Head of caudate nucleus (tissue), 42 donors: ENCODE results near the gene MIOS.
A peak's percentile ranks its signal among the peaks of the same experiment; 100 is the strongest.

ENCODE experiments used
- DNase-seq, 42 donors: peaks; one replicate each; pipeline versions ENCODE4 v3.0.0 to v3.0.0-alpha.2; 2020 to 2021; ENCODE audit warnings: mixed read lengths in 7 of 42
- intact Hi-C: fragments of 100-400 bp; cut with DNase I; formaldehyde crosslinking; loops from one replicate; pipeline ENCODE4 v1.15.0; 2022

MIOS gene

DNA sequence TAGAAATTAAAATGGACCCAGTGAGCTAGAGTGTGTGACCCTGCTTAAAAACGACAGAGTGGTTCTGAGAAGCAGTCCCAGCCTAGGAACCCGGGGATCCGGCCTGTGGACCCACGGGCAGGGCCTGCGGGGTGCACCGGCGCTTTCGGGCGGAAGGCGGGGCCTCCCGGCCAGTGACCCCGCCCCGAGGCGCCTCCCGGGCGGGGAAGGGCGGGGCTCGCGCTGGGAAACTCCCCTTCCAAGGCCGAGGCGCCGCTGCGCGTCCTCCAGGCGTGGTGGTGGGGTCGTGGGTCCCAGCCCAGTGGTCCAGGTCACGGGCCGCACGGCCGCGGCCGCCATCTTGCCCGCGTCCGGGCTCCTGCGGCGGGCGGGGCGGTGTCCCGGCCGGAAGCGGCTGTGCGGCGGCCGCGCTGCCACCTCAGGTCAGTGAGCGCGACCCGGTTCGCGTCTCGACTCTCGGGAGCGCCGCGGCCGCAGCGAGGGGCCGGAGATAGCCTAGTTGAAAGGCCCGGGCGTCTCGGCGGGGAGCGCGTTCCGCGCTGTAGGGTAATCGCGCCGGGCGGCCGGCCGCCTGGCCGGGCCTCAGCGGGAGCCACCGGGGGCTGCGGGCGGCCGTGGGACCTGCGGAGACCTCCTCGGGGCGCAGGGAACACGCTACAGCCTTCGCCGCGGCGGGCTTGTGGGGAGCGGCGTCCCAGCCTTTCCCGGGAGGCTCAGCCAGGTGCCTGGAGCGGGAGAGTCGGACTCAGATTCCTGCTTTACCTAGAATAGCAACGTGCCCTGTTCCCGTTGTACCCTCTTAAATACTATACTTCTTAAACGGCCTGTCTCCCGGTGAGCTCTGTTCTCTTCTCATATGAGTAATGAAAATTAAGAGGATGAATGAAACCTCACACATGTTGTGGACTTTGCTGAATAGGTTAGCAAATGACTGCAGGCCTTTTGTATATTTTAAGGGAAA lies at the start of gene MIOS:
MIOS (plus strand) TSS at position 234 of the 961 bp plus-strand sequence. CDS start 5,592 bp downstream, outside the sequence.
- intact Hi-C loops, result loop anchor here (10.0 kb wide), 1 partner anchor 382 kb away; the partner anchor contains the start of gene C1GALT1
- DNase-seq, result peak; percentile 54 to 95 (median 88)

GRCh38 chr7:7517754-7518153 lies 48.9 kb upstream of the MIOS start:
- intact Hi-C loops, result no loop called here
- no peak for DNase-seq

- intact Hi-C loops, result no loop called here
These were observed 47.6 kb upstream of the MIOS start for GRCh38 chr7:7519056-7519455.

DNA sequence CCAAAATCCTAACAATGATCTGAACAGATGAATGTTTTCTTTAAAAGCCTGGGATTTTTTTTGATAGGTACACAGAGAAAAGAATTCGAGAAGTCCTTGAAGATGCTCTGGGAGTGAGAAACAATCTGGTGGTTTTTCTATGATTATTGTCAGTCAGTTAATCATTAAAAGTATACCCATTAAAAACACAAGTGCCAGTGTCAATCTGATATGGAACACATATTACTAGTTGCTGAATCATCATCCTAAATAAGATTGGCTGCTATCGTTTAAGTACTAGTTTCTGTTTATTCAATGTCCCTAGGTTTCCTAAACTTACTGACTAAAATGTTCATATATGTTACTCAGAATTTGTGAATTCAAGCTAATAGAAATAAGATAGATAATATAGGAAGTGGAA lies 47.2 kb upstream of the MIOS start:
- intact Hi-C loops, result no loop called here
- DNase-seq, result no peak

More at GRCh38 chr7:7519056-7519455, 47.6 kb upstream of the MIOS start:
- DNase-seq, result no peak

DNA sequence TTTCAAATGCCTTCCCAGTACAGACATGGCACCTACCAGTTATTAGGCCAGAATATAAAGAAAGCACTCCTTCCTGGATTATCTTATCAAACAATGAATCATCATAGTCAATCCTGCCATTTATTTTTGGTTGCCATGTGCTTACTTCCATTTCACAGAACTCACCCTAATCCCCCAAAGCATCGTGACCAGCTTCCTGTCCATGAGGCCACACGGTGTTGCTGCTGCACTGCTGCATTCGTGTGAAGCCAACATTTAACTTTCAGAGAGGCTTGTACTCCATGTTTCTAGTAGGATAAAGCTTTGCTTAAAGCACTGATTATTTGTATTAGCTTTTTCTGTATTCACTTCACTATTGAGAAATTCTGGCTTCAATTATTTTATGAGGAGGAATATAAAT lies 45.4 kb upstream of the MIOS start:
- DNase-seq, result no peak
- intact Hi-C loops, result no loop called here

DNA sequence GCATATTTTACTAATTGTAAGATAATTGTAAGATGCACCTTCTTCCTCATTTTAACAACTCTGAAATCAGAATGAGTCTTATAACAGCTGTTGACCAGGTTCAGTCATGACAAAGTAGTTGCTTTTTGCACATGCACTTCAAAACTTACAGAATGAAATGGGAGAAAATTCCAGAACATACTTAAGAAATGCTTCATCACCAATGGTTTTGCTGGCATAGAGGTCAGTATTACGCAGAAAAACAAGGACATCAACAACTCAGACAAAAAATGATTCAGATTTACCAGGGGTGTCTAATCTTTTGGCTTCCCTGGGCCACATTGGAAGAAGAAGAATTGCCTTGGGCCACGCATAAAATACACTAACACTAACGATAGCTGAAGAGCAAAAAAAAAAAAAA lies 44.3 kb upstream of the MIOS start:
- DNase-seq, result no peak
- intact Hi-C loops, result no loop called here

DNA sequence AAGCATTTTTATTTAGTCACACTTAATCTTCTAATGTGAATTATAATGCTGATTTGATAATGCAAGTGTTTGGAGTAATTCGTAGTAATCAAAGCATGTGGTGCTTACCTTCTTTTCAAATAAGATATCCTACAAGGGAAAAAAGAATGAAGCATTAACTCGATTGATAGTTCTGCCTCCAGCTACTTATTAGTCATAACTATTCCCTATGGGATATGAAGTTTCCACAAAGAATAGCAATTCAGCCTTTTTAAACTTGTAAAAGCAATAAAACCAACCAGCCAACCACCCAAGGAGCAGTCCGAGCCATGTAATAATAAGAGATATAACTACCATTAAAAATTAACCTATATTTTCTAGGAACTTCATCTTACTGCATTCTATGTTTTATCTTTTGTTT lies 42.6 kb upstream of the MIOS start:
- no peak for DNase-seq
- intact Hi-C loops, result no loop called here

DNA sequence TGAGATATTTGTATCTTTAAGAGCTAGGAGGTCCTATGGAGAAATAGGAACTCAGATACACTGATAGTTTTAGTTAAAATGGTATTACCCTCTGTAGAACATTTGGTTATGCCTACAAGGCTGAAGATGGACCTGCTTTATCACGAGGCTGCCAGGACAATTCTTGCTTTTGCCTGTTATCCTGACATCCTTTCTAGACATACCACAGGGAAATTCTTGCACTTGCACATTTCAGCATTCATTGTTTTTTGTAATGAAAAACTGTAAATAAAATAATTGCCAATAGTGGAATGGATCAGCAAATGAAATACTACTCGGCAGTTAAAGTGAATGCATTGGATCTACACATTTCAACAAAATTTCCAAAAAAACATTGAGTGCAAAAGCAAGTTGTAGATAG lies 40.7 kb upstream of the MIOS start:
- DNase-seq, result no peak
- intact Hi-C loops, result no loop called here

DNA sequence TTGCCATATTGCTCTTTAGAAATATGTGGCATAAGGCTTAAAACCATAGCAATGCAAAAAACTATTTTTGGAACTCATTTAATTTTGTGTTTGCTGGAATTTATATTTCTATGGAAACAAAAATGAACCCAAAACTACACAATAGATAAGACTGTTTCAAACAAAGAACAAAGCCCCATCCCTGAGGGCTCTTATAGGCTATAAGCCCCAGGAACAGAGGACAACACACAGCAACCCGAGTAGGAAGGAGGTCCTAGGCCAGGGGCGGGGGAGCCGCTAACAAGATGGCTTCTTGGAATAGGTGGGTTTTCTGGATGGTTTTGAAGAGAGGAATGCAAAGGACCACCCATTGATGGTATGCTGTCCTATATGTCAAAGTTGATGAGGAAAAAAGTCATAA lies 39.6 kb upstream of the MIOS start:
- intact Hi-C loops, result no loop called here
- no peak for DNase-seq

GRCh38 chr7:7529328-7529727 lies 37.4 kb upstream of the MIOS start:
- DNase-seq, result no peak
- intact Hi-C loops, result no loop called here

DNA sequence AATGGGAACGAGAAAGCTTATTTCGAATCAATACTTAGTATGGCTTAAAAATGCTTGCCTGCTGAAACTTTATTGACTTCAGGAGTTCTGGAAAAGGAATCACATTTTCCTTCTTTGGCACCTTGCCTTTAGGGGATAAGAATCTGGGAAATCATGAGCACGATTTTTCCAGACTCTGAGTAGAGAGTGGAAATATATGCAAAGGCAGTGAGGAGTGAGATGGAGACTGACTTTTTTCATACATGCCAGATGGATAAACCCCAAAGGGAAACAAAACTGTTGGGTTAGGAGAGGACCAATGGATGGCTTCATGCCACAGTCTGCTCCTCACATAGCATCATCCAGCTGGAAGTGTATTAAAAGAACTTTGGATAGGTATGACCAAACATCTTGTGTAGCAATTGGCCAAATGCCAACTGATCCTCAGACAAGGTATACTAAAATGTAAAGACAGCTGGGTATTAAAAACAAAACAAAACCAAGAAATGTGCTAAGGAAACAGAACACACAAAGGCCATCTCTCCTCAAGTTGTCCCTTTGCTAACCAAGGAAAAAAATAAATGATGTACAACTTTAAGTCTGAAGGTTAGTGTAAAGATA lies 32.8 kb upstream of the MIOS start:
- no peak for DNase-seq
- intact Hi-C loops, result no loop called here

DNA sequence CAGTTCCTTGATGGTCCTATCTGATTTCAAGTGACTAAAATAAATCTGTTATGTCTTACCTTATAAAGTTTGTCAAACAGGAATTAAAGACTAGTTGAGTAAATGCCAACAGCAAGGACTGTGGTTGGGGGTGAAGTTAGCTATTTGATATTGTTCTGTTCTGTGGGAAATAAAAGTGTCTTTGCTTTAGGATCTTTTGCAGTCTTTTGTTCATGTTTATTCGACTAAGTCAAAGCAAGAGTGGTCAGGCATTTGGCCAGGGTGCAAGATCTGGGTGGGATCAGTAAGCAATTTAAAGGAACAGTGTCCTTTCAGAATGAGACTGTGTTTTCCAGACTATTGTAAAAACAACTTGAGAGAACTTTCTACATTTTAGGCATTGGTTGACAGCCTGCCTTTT lies 31.0 kb upstream of the MIOS start, which contains the start of gene COL28A1:
COL28A1 (minus strand) TSS at position 183 of the 400 bp plus-strand sequence. CDS start 2,998 bp downstream, outside the sequence.
- intact Hi-C loops, result no loop called here
- no peak for DNase-seq

DNA sequence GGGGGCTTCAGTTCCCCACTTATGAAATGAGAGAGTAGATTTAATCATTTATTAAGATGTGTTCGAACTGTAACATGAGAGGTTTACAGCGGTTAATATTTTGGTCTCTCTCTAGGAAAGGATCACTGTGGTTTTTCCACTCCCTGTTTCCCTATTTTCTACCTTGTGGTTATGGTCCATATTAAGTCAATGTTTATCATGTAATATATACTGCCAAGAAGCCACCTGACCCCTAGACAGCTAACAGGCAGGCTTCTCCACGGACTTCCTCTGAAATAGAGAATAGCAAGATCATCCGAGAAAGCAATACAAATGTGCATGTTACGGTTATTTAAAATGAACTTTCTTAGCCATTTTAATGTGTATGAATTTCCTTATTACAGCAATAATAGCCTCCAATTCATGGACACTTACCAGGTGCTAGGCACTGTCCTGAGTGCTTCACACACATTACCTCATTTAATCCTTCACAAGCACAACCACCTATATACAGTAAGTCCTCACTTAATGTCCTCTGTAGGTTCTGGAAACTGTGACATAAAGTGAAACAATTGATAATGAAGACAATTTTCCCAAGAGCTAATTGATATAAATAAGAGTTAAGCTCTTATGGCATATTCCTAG lies 30.2 kb upstream of the MIOS start:
- no peak for DNase-seq
- intact Hi-C loops, result no loop called here

- intact Hi-C loops, result no loop called here
- DNase-seq, result no peak
These were observed 29.0 kb upstream of the MIOS start for GRCh38 chr7:7537711-7538110.

GRCh38 chr7:7539152-7539551 lies 27.5 kb upstream of the MIOS start:
- no peak for DNase-seq
- intact Hi-C loops, result no loop called here

DNA sequence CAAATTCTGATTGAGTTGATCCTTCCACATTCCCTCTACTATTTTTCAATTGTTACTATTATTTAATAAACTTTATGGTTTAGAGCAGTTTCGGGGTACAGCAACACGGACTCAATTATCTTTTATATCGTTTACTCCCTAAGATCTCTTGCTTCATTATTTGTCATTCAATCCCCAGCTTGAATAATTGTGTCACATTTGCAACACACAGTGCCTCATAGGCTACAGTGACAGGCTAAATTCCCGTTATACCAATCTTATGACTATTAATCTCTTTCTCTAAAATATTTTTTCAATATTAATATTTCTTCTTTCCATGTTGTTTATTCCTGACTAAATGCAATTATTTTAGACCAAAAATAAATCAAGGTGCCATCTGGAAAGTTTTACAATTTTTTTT lies 27.0 kb upstream of the MIOS start:
- intact Hi-C loops, result loop anchor here (5.0 to 10.0 kb wide), 3 partner anchors 117 to 575 kb away; no protein-coding TSS in a partner anchor

DNA sequence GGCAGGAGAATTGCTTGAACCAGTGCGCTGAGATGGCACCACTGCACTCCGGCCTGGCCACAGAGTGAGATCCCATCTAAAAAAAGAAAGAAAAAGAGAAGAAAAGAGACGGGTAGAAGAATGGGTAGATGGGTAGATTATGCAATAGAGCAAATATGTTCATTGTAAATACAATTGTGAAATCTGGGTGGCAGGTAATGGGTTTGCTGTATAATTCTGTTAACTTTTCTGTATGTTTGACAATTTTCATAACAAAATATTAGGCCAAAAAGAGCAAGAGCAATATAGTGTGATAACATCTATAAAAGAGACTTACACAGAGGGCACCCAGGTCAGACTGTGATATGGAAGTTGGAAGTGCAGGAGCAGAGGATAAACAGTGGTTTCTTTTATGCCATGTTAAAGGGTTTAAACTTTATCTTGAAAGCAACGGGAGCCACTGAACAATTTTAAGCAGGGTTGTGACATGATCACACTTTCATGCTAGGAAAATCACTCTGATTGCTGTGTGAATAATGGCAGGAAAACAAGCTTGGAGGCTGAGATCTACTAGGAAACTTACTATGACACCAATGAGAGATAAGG lies 24.3 kb upstream of the MIOS start:
- no peak for DNase-seq
- intact Hi-C loops, result loop anchor here (5.0 to 10.0 kb wide), 3 partner anchors 120 to 578 kb away; no protein-coding TSS in a partner anchor

More for the DNA sequence above, 27.0 kb upstream of the MIOS start:
- DNase-seq, result no peak

DNA sequence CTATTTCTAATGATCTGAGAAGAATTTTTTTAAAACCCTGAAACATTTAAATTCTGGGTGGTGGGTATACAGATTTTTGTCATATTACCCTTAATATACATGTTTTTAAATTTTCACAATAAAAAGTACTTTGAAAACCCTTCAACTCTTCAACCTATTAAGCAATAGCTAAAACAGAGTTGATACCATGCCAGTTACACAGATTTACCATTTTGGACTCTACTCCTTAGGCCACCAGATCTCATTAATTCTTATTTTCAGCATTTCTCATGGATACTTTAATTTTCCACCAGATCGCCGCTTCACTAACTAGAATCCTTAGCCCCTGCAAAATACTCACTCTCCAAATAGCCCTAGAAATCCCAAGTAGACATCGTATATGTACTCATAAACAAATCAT lies 18.3 kb upstream of the MIOS start:
- intact Hi-C loops, result loop anchor here (10.0 kb wide), 1 partner anchor 584 kb away; no protein-coding TSS in a partner anchor
- no peak for DNase-seq

- intact Hi-C loops, result no loop called here
- DNase-seq, result no peak
These were observed 16.0 kb upstream of the MIOS start for GRCh38 chr7:7550663-7551062.
